Endothelial cell of umbilical vein (primary cell): Measurements from ENCODE around the gene TNFRSF8. TPM values are rescaled to one million over a fixed set of nuclear protein-coding genes. Genes with fewer than 3 reads are reported as not detected.

Experiments
- BruUV-seq: library from RNA; stranded (reverse); fragments of 400-500 nt; replicated peaks from 2 replicates; lab custom pipeline; 2021; lab: Mats Ljungman, UMichigan
- CTCF ChIA-PET: fragments of 300-600, 350-600 bp; sonication (Branson Sonifier 250); formaldehyde crosslinking; loops from one replicate; lab custom pipeline; 2021; ENCODE audit warnings: antibody characterized with exemption, inconsistent platforms; lab: Charles Lee
- POLR2A ChIA-PET: fragments of 300-600, 350-600 bp; sonication (Branson Sonifier 250); formaldehyde crosslinking; loops from one replicate; lab custom pipeline; 2021; ENCODE audit warnings: antibody characterized with exemption, inconsistent platforms; lab: Charles Lee
- DNase-seq: peaks from one replicate; pipeline ENCODE4 v3.0.0-alpha.2; 2011; ENCODE audit warnings: low read depth, low spot score
- FAIRE-seq: peaks from 2 replicates; lab custom pipeline; 2011; peaks lifted over from hg19 to GRCh38; lab: Jason Lieb, UNC
- H2AFZ ChIP-seq: 2 replicates; pipeline ENCODE4 v1.6.0; 2012; ENCODE audit warnings: low read depth, low read length, control low read depth, inconsistent platforms
- H3K27ac ChIP-seq: 2 replicates; pipeline ENCODE4 v1.5.1; 2011; ENCODE audit warnings: low read depth, mild to moderate bottlenecking, control low read depth, low read length, moderate library complexity; ENCODE audit not compliant: insufficient read depth
- H3K27me3 ChIP-seq, 2 experiments: 2 replicates each; pipeline versions ENCODE4 v1.6.0 to v1.6.1; 2011; ENCODE audit warnings: low read length in 2 of 2, mixed read lengths in 1 of 2; ENCODE audit not compliant: control insufficient read depth in 2 of 2, insufficient read depth in 2 of 2
- H3K36me3 ChIP-seq, 2 experiments: 2 replicates in 1 of 2; 3 replicates in 1 of 2; pipeline ENCODE4 v1.5.1; 2011; ENCODE audit warnings: low read length in 2 of 2, mild to moderate bottlenecking in 1 of 2, moderate library complexity in 1 of 2; ENCODE audit not compliant: control insufficient read depth in 2 of 2, insufficient read depth in 2 of 2; ENCODE audit errors: extremely low read depth in 1 of 2
- H3K4me1 ChIP-seq: 3 replicates; pipeline ENCODE4 v1.5.1; 2011; ENCODE audit warnings: mild to moderate bottlenecking, low read length; ENCODE audit not compliant: control insufficient read depth, insufficient read depth; ENCODE audit errors: extremely low read depth
- H3K4me2 ChIP-seq: 2 replicates; pipeline ENCODE4 v1.6.1; 2011; ENCODE audit warnings: low read length, control low read depth, mixed read lengths; ENCODE audit not compliant: insufficient read depth
- H3K4me3 ChIP-seq, 3 experiments: fragments of 200-600 bp in 1 of 3; sonication (generic), shearing (Covaris generic) in 1 of 3; replicated peaks in 1 of 3; 2 replicates each; pipeline ENCODE4 v1.5.1; 2011 to 2016; ENCODE audit warnings: control low read depth in 3 of 3, low read length in 3 of 3, mild to moderate bottlenecking in 2 of 3, inconsistent platforms in 1 of 3, low read depth in 1 of 3, moderate library complexity in 1 of 3; ENCODE audit not compliant: insufficient read depth in 1 of 3
- H3K79me2 ChIP-seq: 2 replicates; pipeline ENCODE4 v1.6.0; 2012; ENCODE audit warnings: low read length, inconsistent platforms; ENCODE audit not compliant: control insufficient read depth, insufficient read depth
- H3K9ac ChIP-seq: replicated peaks from 2 replicates; pipeline ENCODE3; 2011; ENCODE audit warnings: low read length, control low read depth; ENCODE audit not compliant: insufficient read depth; ENCODE audit errors: extremely low read depth
- H3K9me1 ChIP-seq: replicated peaks from 3 replicates; pipeline ENCODE4 v1.6.0; 2011; ENCODE audit warnings: mild to moderate bottlenecking, low read length; ENCODE audit not compliant: control insufficient read depth, insufficient read depth; ENCODE audit errors: extremely low read depth
- H3K9me3 ChIP-seq: replicated peaks from 2 replicates; pipeline ENCODE4 v1.5.1; 2012; ENCODE audit warnings: low read length, inconsistent platforms; ENCODE audit not compliant: control insufficient read depth, insufficient read depth
- H4K20me1 ChIP-seq: replicated peaks from 2 replicates; pipeline ENCODE3; 2011; ENCODE audit warnings: mild to moderate bottlenecking, low read length; ENCODE audit not compliant: control insufficient read depth, insufficient read depth; ENCODE audit errors: extremely low read depth
- EZH2 ChIP-seq: IDR thresholded peaks from 2 replicates; pipeline ENCODE4 v1.6.1; 2012; ENCODE audit warnings: borderline replicate concordance, low read depth, mild to moderate bottlenecking, moderate library complexity, low read length, inconsistent platforms; ENCODE audit not compliant: severe bottlenecking
- FOS ChIP-seq: IDR thresholded peaks from 2 replicates; pipeline ENCODE4 v1.6.1; 2011; ENCODE audit warnings: mild to moderate bottlenecking, low read length, moderate library complexity, borderline replicate concordance; ENCODE audit not compliant: insufficient read depth
- GATA2 ChIP-seq: IDR thresholded peaks from 2 replicates; pipeline ENCODE4 v1.7.0; 2011; ENCODE audit warnings: low read depth, mild to moderate bottlenecking, moderate library complexity, mixed read lengths, low read length; ENCODE audit not compliant: insufficient read length, insufficient read depth
- JUN ChIP-seq: IDR thresholded peaks from 2 replicates; pipeline ENCODE4 v1.6.1; 2011; ENCODE audit warnings: borderline replicate concordance, low read depth; ENCODE audit not compliant: insufficient read length, insufficient read depth
- MYC ChIP-seq: IDR thresholded peaks from one replicate; pipeline ENCODE4 v1.6.1; 2011; ENCODE audit warnings: mild to moderate bottlenecking, low read depth, low read length
- POLR2A ChIP-seq: IDR thresholded peaks from 2 replicates; pipeline ENCODE4 v1.6.1; 2012; ENCODE audit warnings: low read depth, mild to moderate bottlenecking, control low read depth, low read length
- POLR2AphosphoS5 ChIP-seq: IDR thresholded peaks from 2 replicates; pipeline ENCODE4 v1.6.1; 2012; ENCODE audit warnings: low read depth, mild to moderate bottlenecking, control low read depth, low read length, moderate library complexity; ENCODE audit not compliant: insufficient read depth
- dilution Hi-C: fragments of 300-500 bp; cut with MboI; formaldehyde crosslinking; loops from one replicate; pipeline ENCODE4 v1.15.0; 2019; ENCODE audit warnings: low sequenced_read_pairs; ENCODE audit not compliant: extremely low pct_ligation_motif_present
- intact Hi-C: fragments of 100-400 bp; cut with micrococcal nuclease; formaldehyde crosslinking; loops from one replicate; pipeline ENCODE4 v1.10.0; 2022
- polyA plus RNA-seq, 4 experiments: library from polyadenylated mRNA; depleted of rRNA in 3 of 4; stranded (reverse) in 3 of 4; unstranded in 1 of 4; fragments of >200 nt; gene quantifications; 2 replicates each; pipeline versions ENCODE4 v1.2.1 to v1.2.3, GENCODE V29; 2011 to 2012; ENCODE audit warnings: missing spikeins in 1 of 4
- total RNA-seq: library from RNA; stranded (reverse); gene quantifications from 2 replicates; pipeline ENCODE4 v1.2.3, GENCODE V29; 2021
- TF ChIP-seq, protein P1 (sequence below): IDR thresholded peaks from 2 replicates; pipeline ENCODE4 v1.6.1; 2011; ENCODE audit not compliant: insufficient read depth, insufficient read length
- TF ChIP-seq, protein P2 (sequence below), 2 donors: IDR thresholded peaks; 1 replicate in 1 of 2; 2 replicates in 1 of 2; pipeline ENCODE4 v1.5.1; 2011; ENCODE audit warnings: low read length in 2 of 2, mild to moderate bottlenecking in 2 of 2, moderate library complexity in 2 of 2, control low read depth in 1 of 2, inconsistent platforms in 1 of 2, low read depth in 1 of 2; ENCODE audit not compliant: insufficient read depth in 1 of 2; ENCODE audit errors: extremely low read depth in 1 of 2

TNFRSF8 gene
- total and polyA plus RNA-seq, 2 donors (not counting 3 experiments of a cell fraction or from before 2014, with no cell fraction given) = 0.47 TPM; not detected in 1

DNA sequence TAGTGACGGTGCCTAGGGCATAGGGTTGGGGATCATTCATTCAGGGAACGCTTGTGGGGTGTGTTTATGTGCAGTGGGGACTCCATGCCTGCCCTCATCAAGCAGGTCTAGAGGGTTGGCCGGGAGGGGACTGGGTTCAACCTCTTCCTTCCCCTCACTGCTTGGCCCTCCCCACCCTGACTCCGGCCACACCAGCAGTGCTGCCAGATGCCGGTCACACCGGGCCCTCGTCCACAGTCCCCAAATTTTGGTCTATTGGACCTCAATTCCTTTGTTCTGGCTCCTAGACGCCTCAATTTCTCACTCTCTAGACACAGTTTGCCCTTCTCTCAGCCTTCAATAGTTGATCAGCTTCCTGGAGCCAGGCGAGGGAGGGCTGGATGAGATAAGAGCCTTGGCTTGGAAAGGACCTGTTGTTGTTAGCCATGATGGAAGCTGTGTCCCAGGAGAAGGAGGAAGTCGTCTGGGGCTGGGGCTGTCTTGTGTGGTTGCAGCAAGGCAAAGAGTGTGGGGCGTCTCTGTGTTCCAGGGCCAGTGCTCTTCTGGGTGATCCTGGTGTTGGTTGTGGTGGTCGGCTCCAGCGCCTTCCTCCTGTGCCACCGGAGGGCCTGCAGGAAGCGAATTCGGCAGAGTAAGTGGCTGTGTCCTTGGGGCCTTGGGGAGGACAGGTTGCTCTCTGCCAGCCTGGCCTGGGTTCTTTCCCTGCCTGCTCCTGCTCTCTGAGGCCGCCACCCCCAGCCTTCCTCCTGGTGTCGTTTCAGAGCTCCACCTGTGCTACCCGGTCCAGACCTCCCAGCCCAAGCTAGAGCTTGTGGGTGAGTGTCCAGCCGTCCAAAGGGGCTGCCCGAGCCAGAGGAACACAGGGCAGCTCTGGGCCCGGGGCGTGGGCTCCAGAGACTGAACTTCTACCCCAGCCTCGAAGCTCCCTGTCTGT, 62.6 kb downstream of the TNFRSF8 start:
- H3K79me2 ChIP-seq = no peaks in the 10 kb centered on the region
- dilution Hi-C loops (no loop called here), intact Hi-C loops (loop anchor here (1.0 to 2.0 kb wide), 4 partner anchors 59 to 533 kb away; no protein-coding TSS in a partner anchor)
- TF ChIP-seq EZH2 (no peak), JUN (no peak), POLR2A (no peak), POLR2AphosphoS5 (no peak), MYC (no peak), GATA2 (no peak), FOS (no peak)
- TF ChIP-seq, protein P1, sequence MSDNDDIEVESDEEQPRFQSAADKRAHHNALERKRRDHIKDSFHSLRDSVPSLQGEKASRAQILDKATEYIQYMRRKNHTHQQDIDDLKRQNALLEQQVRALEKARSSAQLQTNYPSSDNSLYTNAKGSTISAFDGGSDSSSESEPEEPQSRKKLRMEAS = no peak
- TF ChIP-seq, protein P2, sequence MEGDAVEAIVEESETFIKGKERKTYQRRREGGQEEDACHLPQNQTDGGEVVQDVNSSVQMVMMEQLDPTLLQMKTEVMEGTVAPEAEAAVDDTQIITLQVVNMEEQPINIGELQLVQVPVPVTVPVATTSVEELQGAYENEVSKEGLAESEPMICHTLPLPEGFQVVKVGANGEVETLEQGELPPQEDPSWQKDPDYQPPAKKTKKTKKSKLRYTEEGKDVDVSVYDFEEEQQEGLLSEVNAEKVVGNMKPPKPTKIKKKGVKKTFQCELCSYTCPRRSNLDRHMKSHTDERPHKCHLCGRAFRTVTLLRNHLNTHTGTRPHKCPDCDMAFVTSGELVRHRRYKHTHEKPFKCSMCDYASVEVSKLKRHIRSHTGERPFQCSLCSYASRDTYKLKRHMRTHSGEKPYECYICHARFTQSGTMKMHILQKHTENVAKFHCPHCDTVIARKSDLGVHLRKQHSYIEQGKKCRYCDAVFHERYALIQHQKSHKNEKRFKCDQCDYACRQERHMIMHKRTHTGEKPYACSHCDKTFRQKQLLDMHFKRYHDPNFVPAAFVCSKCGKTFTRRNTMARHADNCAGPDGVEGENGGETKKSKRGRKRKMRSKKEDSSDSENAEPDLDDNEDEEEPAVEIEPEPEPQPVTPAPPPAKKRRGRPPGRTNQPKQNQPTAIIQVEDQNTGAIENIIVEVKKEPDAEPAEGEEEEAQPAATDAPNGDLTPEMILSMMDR (IDR thresholded peaks at IDR 0.05; ENCODE audit: extremely low read depth in 1 of 2, insufficient read depth in 1 of 2, low read depth in 1 of 2, low read length in 2 of 2) = no peak
- BruUV-seq = no TSS peak
- H3K4me2 ChIP-seq = no peak overlapping the region
- CTCF ChIA-PET = interaction anchor here (0.8 to 11.8 kb wide), 31 partner anchors 11 to 533 kb away, joined by 3 to 537 read pairs (median 15); partner anchors contain the start of genes TNFRSF1B and VPS13D
- peaks cover 9% of the 10 kb centered on the region for H3K4me1 ChIP-seq
- FAIRE-seq (peak; percentile 69), DNase-seq (peak; percentile 50)
- H3K9me1 ChIP-seq = no peaks in the 10 kb centered on the region
- H3K9ac ChIP-seq = no peak overlapping the region
- no peak overlapping the region for H3K27ac ChIP-seq
- peak overlapping the region; percentile 82 for H2AFZ ChIP-seq
- H3K4me3 ChIP-seq = no peak overlapping the region
- H3K27me3 ChIP-seq = peaks cover 0 to 1% of the 10 kb centered on the region in 2 experiments
- no peaks in the 10 kb centered on the region for H3K9me3 ChIP-seq
- POLR2A ChIA-PET = no interaction called here
- no peaks in the 10 kb centered on the region for H3K36me3 ChIP-seq
- H4K20me1 ChIP-seq = no peaks in the 10 kb centered on the region
